ENCODE data around the gene RAD51B.

DNA sequence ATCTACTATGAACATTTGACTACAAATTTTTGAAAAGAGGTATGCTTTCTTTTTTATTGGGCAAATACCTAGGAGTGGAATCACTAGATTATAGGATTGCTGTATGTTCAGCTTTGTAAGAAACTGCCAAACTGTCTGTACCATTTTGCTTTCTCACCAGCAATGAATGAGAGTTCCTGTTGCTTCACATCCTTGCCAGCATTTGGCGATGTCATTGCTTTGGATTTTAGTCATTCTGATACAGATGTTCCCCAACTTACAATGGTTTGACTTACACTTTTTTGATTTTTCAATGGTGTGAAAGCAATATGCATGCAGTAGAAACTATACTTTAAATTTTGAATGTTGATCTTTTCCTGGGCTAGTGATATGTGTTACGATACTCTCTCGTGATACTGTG, 328.7 kb downstream of the RAD51B start:
- TF ChIP-seq GABPA (tag; conservative IDR thresholded peaks at IDR 0.05; ENCODE audit: low read depth) (no peak), TFE3 (CRISPR knock-in tag; IDR thresholded peaks at IDR 0.05) (no peak), TAF1 (IDR thresholded peaks at IDR 0.05; ENCODE audit: control insufficient read depth, extremely low read depth, insufficient read depth, low read length, severe bottlenecking) (no peak), ZKSCAN3 (CRISPR knock-in tag; IDR thresholded peaks at IDR 0.05) (no peak), ZNF354B (CRISPR knock-in tag; IDR thresholded peaks at IDR 0.05) (no peak), ATF6 (CRISPR knock-in tag; IDR thresholded peaks at IDR 0.05) (no peak), FOXA3 (CRISPR knock-in tag; conservative IDR thresholded peaks at IDR 0.05 in 1 of 2, IDR thresholded peaks at IDR 0.05 in 1 of 2) (no peak), ZNF232 (CRISPR knock-in tag; IDR thresholded peaks at IDR 0.05) (no peak), SMAD3 (CRISPR knock-in tag; conservative IDR thresholded peaks at IDR 0.05) (no peak), GABPB1 (CRISPR knock-in tag; IDR thresholded peaks at IDR 0.05) (no peak), NCOR1 (IDR thresholded peaks at IDR 0.05) (no peak)
- TF ChIP-seq, protein P1, sequence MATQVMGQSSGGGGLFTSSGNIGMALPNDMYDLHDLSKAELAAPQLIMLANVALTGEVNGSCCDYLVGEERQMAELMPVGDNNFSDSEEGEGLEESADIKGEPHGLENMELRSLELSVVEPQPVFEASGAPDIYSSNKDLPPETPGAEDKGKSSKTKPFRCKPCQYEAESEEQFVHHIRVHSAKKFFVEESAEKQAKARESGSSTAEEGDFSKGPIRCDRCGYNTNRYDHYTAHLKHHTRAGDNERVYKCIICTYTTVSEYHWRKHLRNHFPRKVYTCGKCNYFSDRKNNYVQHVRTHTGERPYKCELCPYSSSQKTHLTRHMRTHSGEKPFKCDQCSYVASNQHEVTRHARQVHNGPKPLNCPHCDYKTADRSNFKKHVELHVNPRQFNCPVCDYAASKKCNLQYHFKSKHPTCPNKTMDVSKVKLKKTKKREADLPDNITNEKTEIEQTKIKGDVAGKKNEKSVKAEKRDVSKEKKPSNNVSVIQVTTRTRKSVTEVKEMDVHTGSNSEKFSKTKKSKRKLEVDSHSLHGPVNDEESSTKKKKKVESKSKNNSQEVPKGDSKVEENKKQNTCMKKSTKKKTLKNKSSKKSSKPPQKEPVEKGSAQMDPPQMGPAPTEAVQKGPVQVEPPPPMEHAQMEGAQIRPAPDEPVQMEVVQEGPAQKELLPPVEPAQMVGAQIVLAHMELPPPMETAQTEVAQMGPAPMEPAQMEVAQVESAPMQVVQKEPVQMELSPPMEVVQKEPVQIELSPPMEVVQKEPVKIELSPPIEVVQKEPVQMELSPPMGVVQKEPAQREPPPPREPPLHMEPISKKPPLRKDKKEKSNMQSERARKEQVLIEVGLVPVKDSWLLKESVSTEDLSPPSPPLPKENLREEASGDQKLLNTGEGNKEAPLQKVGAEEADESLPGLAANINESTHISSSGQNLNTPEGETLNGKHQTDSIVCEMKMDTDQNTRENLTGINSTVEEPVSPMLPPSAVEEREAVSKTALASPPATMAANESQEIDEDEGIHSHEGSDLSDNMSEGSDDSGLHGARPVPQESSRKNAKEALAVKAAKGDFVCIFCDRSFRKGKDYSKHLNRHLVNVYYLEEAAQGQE (IDR thresholded peaks at IDR 0.05; ENCODE audit: borderline replicate concordance), result no peak
- TF ChIP-seq, protein P1 (CRISPR knock-in tag; IDR thresholded peaks at IDR 0.05; ENCODE audit: low read depth), result no peak
- TF ChIP-seq, protein P2, sequence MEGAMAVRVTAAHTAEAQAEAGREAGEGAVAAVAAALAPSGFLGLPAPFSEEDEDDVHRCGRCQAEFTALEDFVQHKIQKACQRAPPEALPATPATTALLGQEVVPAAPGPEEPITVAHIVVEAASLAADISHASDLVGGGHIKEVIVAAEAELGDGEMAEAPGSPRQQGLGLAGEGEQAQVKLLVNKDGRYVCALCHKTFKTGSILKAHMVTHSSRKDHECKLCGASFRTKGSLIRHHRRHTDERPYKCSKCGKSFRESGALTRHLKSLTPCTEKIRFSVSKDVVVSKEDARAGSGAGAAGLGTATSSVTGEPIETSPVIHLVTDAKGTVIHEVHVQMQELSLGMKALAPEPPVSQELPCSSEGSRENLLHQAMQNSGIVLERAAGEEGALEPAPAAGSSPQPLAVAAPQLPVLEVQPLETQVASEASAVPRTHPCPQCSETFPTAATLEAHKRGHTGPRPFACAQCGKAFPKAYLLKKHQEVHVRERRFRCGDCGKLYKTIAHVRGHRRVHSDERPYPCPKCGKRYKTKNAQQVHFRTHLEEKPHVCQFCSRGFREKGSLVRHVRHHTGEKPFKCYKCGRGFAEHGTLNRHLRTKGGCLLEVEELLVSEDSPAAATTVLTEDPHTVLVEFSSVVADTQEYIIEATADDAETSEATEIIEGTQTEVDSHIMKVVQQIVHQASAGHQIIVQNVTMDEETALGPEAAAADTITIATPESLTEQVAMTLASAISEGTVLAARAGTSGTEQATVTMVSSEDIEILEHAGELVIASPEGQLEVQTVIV (CRISPR knock-in tag; IDR thresholded peaks at IDR 0.05; ENCODE audit: borderline replicate concordance), result no peak
- TF ChIP-seq, protein P3, sequence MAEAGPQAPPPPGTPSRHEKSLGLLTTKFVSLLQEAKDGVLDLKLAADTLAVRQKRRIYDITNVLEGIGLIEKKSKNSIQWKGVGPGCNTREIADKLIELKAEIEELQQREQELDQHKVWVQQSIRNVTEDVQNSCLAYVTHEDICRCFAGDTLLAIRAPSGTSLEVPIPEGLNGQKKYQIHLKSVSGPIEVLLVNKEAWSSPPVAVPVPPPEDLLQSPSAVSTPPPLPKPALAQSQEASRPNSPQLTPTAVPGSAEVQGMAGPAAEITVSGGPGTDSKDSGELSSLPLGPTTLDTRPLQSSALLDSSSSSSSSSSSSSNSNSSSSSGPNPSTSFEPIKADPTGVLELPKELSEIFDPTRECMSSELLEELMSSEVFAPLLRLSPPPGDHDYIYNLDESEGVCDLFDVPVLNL (CRISPR knock-in tag; IDR thresholded peaks at IDR 0.05; ENCODE audit: low read depth), result no peak

Data from K562 (cell line).